HepG2 (cell line): ENCODE data around the gene NTN3. TPM values are rescaled to one million over a fixed set of nuclear protein-coding genes. Genes with fewer than 3 reads are reported as not detected.

ENCODE experiments used
- CC2D1A ChIP-seq: sonication (generic); formaldehyde crosslinking; IDR thresholded peaks from 2 replicates; pipeline ENCODE4 v1.8.1; 2023; ENCODE audit warnings: mild to moderate bottlenecking, missing genetic modification reagents
- KDM5A ChIP-seq: fragments of 200-600 bp; sonication (generic); IDR thresholded peaks from 2 replicates; pipeline ENCODE4 v1.7.0; 2018; ENCODE audit warnings: antibody characterized with exemption, mild to moderate bottlenecking, low read length, borderline replicate concordance
- NR1H2 ChIP-seq: sonication (generic); formaldehyde crosslinking; IDR thresholded peaks from 2 replicates; pipeline ENCODE4 v1.8.1; 2022; ENCODE audit warnings: low read depth, missing genetic modification reagents, borderline replicate concordance
- PCBP2 ChIP-seq: fragments of 200-400 bp; formaldehyde crosslinking; optimal IDR thresholded peaks from 2 replicates; pipeline ENCODE3; 2018; ENCODE audit warnings: low read length, low read depth; ENCODE audit not compliant: poor library complexity, severe bottlenecking
- RFX5 ChIP-seq: IDR thresholded peaks from 2 replicates; pipeline ENCODE4 v1.6.1; 2011; ENCODE audit warnings: low read depth, low read length, improper control_type of control experiment
- TFE3 ChIP-seq: IDR thresholded peaks from 2 replicates; pipeline ENCODE4 v1.6.1; 2016
- ZNF280D ChIP-seq: sonication (generic); formaldehyde crosslinking; IDR thresholded peaks from 2 replicates; pipeline ENCODE4 v1.5.1; 2020; ENCODE audit warnings: mild to moderate bottlenecking, missing genetic modification reagents
- ZNF441 ChIP-seq: sonication (generic); formaldehyde crosslinking; IDR thresholded peaks from 2 replicates; pipeline ENCODE4 v1.7.0; 2021; ENCODE audit warnings: missing genetic modification reagents, borderline replicate concordance
- ZNF460 ChIP-seq: sonication (generic); formaldehyde crosslinking; IDR thresholded peaks from 2 replicates; pipeline ENCODE4 v1.5.1; 2020; ENCODE audit warnings: missing genetic modification reagents, mild to moderate bottlenecking, borderline replicate concordance
- ZNF720 ChIP-seq: sonication (generic); formaldehyde crosslinking; IDR thresholded peaks from 2 replicates; pipeline ENCODE4 v1.4.0; 2020; ENCODE audit warnings: missing genetic modification reagents
- polyA plus RNA-seq, 8 experiments: library from polyadenylated mRNA; depleted of rRNA in 3 of 8; stranded (reverse) in 7 of 8; unstranded in 1 of 8; fragments of >200 nt; fragmentation: Illumina TruSeq in 4 of 8; extraction: Trizol in 4 of 8; gene quantifications; 2 replicates each; pipeline versions ENCODE4 v1.2.1 to v1.2.3, GENCODE V29; 2011 to 2016; ENCODE audit warnings: low read depth in 4 of 8, missing spikeins in 1 of 8, mixed read lengths in 1 of 8; ENCODE audit not compliant: insufficient read depth in 1 of 8
- total RNA-seq, 5 experiments: library from RNA; depleted of rRNA; stranded (reverse); fragments of >200 nt; fragmentation: Illumina TruSeq; extraction: Trizol; gene quantifications; 2 replicates each; pipeline ENCODE4 v1.2.3, GENCODE V29; 2016; ENCODE audit warnings: low read depth in 1 of 5
- TF ChIP-seq, protein P1 (sequence below): sonication (generic); formaldehyde crosslinking; IDR thresholded peaks from 2 replicates; pipeline ENCODE4 v1.5.1; 2020; ENCODE audit warnings: mild to moderate bottlenecking, missing genetic modification reagents, borderline replicate concordance
- TF ChIP-seq, protein P2 (sequence below): sonication (generic); formaldehyde crosslinking; IDR thresholded peaks from 2 replicates; pipeline ENCODE4 v1.4.0; 2020; ENCODE audit warnings: mild to moderate bottlenecking, missing genetic modification reagents

Gene NTN3
- total and polyA plus RNA-seq, 2 of the 13 experiments (the other 11 are each of a cell fraction or from before 2014, with no cell fraction given) = 0.09 to 0.20 TPM

DNA sequence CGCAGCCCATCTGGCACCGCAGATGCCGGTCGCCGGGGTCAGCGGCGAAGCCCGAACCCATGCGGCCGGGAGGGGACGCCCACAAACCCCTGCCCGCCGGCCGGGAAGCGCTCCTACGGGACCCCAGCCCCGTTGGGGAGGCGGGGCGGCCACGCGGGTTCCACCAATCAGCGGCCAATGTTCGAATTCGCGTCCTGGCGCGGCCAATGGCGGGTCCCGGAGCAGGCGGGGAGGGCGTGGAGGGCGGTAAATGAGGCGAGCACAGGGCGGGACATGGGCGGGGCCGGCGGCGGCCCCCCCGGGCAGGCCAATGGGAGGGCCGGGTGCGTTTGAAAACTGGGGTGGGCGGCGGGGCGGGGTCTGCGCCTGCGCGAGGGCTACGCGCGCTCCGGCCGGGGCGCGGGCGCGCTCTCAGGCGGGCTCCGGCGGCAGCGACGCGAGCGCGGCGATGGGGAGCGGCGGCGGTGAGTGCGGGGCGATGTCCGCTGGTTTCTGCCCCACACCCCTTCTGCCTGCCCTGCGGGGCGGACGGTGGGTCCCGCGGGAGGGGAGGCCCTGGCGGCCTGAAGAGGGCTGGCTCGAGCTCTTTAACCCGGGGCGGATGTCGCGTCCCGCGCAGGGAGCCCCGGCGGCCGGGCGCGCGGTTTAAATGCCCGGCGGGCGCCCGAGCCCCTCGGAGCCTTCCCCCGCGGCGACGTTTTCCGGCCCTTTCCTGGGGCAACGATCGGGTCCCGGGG lies 41.9 kb upstream of the NTN3 start, which contains the start of gene CCNF (continued):
- peak; percentile 29; the same call in 1 of the 2 replicates for TF ChIP-seq RFX5
- TF ChIP-seq ZNF720 (CRISPR knock-in tag) = no peak
- peak; percentile 12; the same call in 1 of the 2 replicates for TF ChIP-seq ZNF441 (CRISPR knock-in tag)
- no peak for TF ChIP-seq ZNF460
- no peak for TF ChIP-seq PCBP2
- TF ChIP-seq CC2D1A (CRISPR knock-in tag) = no peak
- TF ChIP-seq, protein P1, sequence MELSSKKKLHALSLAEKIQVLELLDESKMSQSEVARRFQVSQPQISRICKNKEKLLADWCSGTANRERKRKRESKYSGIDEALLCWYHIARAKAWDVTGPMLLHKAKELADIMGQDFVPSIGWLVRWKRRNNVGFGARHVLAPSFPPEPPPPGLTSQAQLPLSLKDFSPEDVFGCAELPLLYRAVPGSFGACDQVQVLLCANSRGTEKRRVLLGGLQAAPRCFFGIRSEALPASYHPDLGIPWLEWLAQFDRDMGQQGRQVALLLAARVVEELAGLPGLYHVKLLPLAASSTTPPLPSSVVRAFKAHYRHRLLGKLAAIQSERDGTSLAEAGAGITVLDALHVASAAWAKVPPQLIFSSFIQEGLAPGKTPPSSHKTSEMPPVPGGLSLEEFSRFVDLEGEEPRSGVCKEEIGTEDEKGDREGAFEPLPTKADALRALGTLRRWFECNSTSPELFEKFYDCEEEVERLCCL (CRISPR knock-in tag) = no peak
- TF ChIP-seq NR1H2 (CRISPR knock-in tag) = no peak
- TF ChIP-seq ZNF280D (CRISPR knock-in tag) = no peak
- TF ChIP-seq KDM5A = peak; percentile 55; the same call in 1 of the 2 replicates
- no peak for TF ChIP-seq TFE3
- TF ChIP-seq, protein P2, sequence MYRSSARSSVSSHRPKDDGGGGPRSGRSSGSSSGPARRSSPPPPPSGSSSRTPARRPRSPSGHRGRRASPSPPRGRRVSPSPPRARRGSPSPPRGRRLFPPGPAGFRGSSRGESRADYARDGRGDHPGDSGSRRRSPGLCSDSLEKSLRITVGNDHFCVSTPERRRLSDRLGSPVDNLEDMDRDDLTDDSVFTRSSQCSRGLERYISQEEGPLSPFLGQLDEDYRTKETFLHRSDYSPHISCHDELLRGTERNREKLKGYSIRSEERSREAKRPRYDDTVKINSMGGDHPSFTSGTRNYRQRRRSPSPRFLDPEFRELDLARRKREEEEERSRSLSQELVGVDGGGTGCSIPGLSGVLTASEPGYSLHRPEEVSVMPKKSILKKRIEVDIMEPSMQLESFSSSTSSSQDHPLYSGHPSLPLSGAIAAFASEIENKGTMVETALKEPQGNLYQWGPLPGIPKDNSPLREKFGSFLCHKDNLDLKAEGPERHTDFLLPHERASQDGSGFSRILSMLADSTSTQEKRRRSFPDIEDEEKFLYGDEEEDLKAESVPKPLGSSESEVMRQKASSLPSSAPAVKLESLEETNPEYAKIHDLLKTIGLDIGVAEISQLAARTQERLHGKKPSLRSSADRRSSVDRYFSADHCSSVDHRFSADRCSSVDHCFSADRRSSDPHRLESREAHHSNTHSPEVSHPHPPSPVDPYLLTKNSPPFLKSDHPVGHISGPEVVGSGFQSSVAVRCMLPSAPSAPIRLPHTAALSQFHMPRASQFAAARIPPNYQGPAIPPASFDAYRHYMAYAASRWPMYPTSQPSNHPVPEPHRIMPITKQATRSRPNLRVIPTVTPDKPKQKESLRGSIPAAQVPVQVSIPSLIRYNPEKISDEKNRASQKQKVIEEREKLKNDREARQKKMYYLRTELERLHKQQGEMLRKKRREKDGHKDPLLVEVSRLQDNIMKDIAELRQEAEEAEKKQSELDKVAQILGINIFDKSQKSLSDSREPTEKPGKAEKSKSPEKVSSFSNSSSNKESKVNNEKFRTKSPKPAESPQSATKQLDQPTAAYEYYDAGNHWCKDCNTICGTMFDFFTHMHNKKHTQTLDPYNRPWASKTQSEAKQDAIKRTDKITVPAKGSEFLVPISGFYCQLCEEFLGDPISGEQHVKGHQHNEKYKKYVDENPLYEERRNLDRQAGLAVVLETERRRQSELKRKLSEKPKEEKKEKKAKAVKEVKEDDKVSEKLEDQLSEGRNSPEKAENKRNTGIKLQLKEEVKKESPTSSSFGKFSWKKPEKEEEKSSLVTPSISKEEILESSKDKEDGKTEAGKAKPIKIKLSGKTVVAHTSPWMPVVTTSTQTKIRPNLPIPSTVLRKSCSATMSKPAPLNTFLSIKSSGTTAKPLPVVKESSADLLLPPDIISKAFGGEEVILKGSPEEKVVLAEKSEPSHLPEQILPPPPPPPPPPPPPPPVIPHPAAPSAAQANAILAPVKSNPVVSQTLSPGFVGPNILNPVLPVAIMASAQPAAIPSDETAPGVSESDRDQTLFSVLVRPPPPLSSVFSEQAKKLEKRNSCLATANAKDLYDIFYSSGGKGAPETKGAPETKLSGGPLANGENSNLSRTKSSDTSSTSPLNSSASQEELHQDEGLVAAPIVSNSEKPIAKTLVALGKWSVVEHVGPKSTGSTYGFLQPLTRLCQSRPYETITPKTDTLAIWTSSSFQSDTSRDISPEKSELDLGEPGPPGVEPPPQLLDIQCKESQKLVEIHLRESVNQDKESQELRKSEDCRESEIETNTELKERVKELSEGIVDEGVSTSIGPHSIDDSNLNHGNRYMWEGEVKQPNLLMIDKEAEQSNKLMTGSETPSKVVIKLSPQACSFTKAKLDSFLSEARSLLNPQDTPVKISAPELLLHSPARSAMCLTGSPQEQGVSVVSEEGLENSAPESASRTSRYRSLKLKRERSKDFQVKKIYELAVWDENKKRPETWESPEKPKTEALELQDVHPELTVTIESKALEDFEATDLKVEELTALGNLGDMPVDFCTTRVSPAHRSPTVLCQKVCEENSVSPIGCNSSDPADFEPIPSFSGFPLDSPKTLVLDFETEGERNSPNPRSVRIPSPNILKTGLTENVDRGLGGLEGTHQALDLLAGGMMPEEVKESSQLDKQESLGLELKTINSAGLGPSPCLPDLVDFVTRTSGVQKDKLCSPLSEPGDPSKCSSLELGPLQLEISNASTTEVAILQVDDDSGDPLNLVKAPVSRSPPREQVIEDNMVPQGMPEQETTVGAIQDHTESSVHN (CRISPR knock-in tag) = peak; percentile 82; the same call in 1 of the 2 replicates
